ENCODE data around the gene TRAF7.

Gene TRAF7

GRCh38 chr16:2223221-2223941 lies 67.8 kb downstream of the TRAF7 start, which contains the start of gene E4F1:
Gene E4F1, plus strand, starts transcription at chr16:2223591. Its CDS starts 23 bp downstream, at chr16:2223614.
- peak; percentile 100 for DNase-seq (ENCODE audit: extremely low read depth, insufficient read length)
- no peak for TF ChIP-seq CTCF (IDR thresholded peaks at IDR 0.05; ENCODE audit: insufficient read depth, low read length, poor library complexity, severe bottlenecking)
- Histone ChIP-seq H3K4me3 (replicated peaks; ENCODE audit: low read depth, low read length) (peak within 1 kb of the TSS; percentile 78), H3K36me3 (ENCODE audit: control insufficient read depth, insufficient read depth, low read length) (peaks cover 5% of the 10 kb centered on the region), H3K27me3 (replicated peaks; ENCODE audit: control insufficient read depth, insufficient read depth, low read length) (no peaks in the 10 kb centered on the region)

GRCh38 chr16:2223942-2224486 lies 68.4 kb downstream of the TRAF7 start:
- no peak for DNase-seq (ENCODE audit: extremely low read depth, insufficient read length)
- no peak for TF ChIP-seq CTCF (IDR thresholded peaks at IDR 0.05; ENCODE audit: insufficient read depth, low read length, poor library complexity, severe bottlenecking)
- peaks cover 8% of the 10 kb centered on the region for H3K36me3 ChIP-seq (ENCODE audit: control insufficient read depth, insufficient read depth, low read length)
- peak overlapping the region; percentile 78 for H3K4me3 ChIP-seq (replicated peaks; ENCODE audit: low read depth, low read length)
- no peaks in the 10 kb centered on the region for H3K27me3 ChIP-seq (replicated peaks; ENCODE audit: control insufficient read depth, insufficient read depth, low read length)

DNA sequence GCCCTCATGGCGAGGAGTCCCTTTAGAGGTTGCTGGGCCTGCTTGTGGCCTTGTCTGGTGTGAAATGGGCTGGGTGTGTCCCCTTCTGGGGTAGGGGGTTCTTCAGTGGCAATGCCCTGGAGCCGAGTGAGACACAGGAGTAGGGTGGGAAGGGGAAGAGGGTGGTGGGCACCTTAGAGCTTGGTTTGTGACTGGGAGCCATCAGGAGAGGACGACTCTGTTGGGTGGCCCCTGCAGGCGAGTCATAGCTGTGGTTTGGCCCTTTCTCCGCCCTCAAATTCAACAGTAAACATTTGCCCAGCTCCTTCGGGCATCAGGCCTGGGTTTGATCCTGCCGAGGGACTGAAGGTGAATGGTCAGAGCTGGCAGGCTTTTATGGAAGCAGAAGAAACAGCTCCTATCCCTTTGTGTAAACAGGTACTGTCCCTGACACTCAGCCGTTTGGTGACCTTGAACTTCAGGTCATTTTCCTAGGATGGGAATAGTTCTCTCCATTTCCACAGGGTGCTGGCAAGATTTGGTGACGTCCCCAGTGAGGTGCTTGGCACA lies 70.7 kb downstream of the TRAF7 start:
- DNase-seq (ENCODE audit: extremely low read depth, insufficient read length), result no peak
- Histone ChIP-seq H3K36me3 (ENCODE audit: control insufficient read depth, insufficient read depth, low read length) (peaks cover 21% of the 10 kb centered on the region), H3K4me3 (replicated peaks; ENCODE audit: low read depth, low read length) (no peak overlapping the region), H3K27me3 (replicated peaks; ENCODE audit: control insufficient read depth, insufficient read depth, low read length) (no peaks in the 10 kb centered on the region)
- no peak for TF ChIP-seq CTCF (IDR thresholded peaks at IDR 0.05; ENCODE audit: insufficient read depth, low read length, poor library complexity, severe bottlenecking)

GRCh38 chr16:2226918-2227317 lies 71.3 kb downstream of the TRAF7 start:
- Histone ChIP-seq H3K4me3 (replicated peaks; ENCODE audit: low read depth, low read length) (no peak overlapping the region), H3K27me3 (replicated peaks; ENCODE audit: control insufficient read depth, insufficient read depth, low read length) (no peaks in the 10 kb centered on the region), H3K36me3 (ENCODE audit: control insufficient read depth, insufficient read depth, low read length) (peaks cover 25% of the 10 kb centered on the region)
- no peak for DNase-seq (ENCODE audit: extremely low read depth, insufficient read length)
- TF ChIP-seq CTCF (IDR thresholded peaks at IDR 0.05; ENCODE audit: insufficient read depth, low read length, poor library complexity, severe bottlenecking), result no peak
